Lung (tissue), 12 donors: ENCODE data around the gene XRN1. TPM values are rescaled to one million over a fixed set of nuclear protein-coding genes. Genes with fewer than 3 reads are reported as not detected.
"Not testable (repeated sequence)": the region's sequence is repeated elsewhere in the genome, so short reads cannot be mapped to it uniquely, and the experiment has no call there.

Source experiments
- ATAC-seq: fragments of 200-7000 bp; cut with Tn5 transposase; one replicate; pipeline ENCODE4 v1.9.1; 2020; ENCODE audit warnings: moderate number of reproducible peaks; ENCODE audit not compliant: insufficient read depth, low FRiP score
- DNase-seq, 3 donors: peaks; one replicate each; pipeline ENCODE4 v3.0.0-alpha.2; 2013 to 2017
- H3K27ac ChIP-seq, 2 donors: one replicate each; pipeline ENCODE4 v1.5.1; 2013; ENCODE audit warnings: mild to moderate bottlenecking in 2 of 2, moderate library complexity in 2 of 2, control low read depth in 1 of 2, inconsistent platforms in 1 of 2, low read depth in 1 of 2, low read length in 1 of 2
- H3K27me3 ChIP-seq, 3 donors: one replicate each; pipeline ENCODE4 v1.5.1; 2013; ENCODE audit warnings: low read length in 2 of 3; ENCODE audit not compliant: control insufficient read depth in 3 of 3, insufficient read depth in 3 of 3
- H3K36me3 ChIP-seq, 4 donors: one replicate each; pipeline ENCODE4 v1.5.1; 2013; ENCODE audit warnings: low read length in 4 of 4, mild to moderate bottlenecking in 1 of 4, moderate library complexity in 1 of 4; ENCODE audit not compliant: control insufficient read depth in 4 of 4, insufficient read depth in 4 of 4
- H3K4me1 ChIP-seq, 5 donors: one replicate each; pipeline ENCODE4 v1.5.1; 2013; ENCODE audit warnings: low read length in 5 of 5, mild to moderate bottlenecking in 2 of 5, moderate library complexity in 1 of 5; ENCODE audit not compliant: control insufficient read depth in 5 of 5, insufficient read depth in 5 of 5
- H3K4me3 ChIP-seq: one replicate; pipeline ENCODE4 v1.5.1; 2013; ENCODE audit warnings: mild to moderate bottlenecking, control low read depth, moderate library complexity
- H3K9ac ChIP-seq, 2 donors: one replicate each; pipeline ENCODE4 v1.5.1; 2013; ENCODE audit warnings: low read length in 2 of 2, control low read depth in 1 of 2; ENCODE audit not compliant: insufficient read depth in 1 of 2
- H3K9me3 ChIP-seq, 4 donors: one replicate each; pipeline ENCODE4 v1.5.1; 2013; ENCODE audit warnings: low read length in 3 of 4, mild to moderate bottlenecking in 1 of 4, moderate library complexity in 1 of 4; ENCODE audit not compliant: control insufficient read depth in 4 of 4, insufficient read depth in 3 of 4
- WGBS, 2 donors: extraction: QIAGEN DNeasy Blood & Tissue Kit; methylation state at CpG; one replicate each; pipeline ENCODE4 v1.1.7; 2013; 5-methylcytosine and 5-hydroxymethylcytosine counted together
- polyA plus RNA-seq, 2 donors: library from polyadenylated mRNA; stranded (reverse); fragments of 200-250 nt; gene quantifications; one replicate each; pipeline ENCODE4 v1.2.1, GENCODE V29; 2013
- total RNA-seq, 2 donors: library from RNA; depleted of rRNA in 1 of 2; stranded (reverse); fragments of >200 nt in 1 of 2; gene quantifications; one replicate each; pipeline ENCODE4 v1.2.1, GENCODE V29; 2014 to 2021
- TF ChIP-seq, protein P1 (sequence below): IDR thresholded peaks from 2 replicates; pipeline ENCODE4 v1.5.1; 2012; ENCODE audit warnings: mild to moderate bottlenecking; ENCODE audit errors: control extremely low read depth, extremely low read depth
- donor health status: control.
- donor health status: control.
- donor health status: Bipolar disorder and iron deficiency.
- donor health status: healthy.
- donor health status: DM: yes; HTN: yes; CAD: no.

Gene XRN1
- total and polyA plus RNA-seq, 4 donors, result 4.9 to 147 (median 18.5) TPM

DNA sequence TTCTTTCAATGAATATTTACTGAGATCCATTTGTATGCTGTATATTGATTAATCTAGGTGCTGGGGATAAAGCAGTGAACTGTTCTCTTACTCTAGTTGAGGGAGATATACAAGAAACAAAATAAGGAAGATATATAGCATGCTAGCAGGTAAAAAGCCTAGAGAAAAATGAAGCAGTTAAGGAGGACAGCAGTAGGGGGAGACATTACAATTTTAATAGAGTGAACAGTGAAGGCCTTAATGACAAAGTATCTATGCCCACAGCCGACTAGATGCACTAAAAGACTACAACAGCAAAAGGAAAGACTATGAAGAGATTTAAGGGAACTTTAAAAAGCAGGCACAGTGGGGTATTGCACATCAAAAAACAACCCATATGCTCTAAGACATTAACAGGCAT lies 81.4 kb downstream of the XRN1 start:
- TF ChIP-seq, protein P1, sequence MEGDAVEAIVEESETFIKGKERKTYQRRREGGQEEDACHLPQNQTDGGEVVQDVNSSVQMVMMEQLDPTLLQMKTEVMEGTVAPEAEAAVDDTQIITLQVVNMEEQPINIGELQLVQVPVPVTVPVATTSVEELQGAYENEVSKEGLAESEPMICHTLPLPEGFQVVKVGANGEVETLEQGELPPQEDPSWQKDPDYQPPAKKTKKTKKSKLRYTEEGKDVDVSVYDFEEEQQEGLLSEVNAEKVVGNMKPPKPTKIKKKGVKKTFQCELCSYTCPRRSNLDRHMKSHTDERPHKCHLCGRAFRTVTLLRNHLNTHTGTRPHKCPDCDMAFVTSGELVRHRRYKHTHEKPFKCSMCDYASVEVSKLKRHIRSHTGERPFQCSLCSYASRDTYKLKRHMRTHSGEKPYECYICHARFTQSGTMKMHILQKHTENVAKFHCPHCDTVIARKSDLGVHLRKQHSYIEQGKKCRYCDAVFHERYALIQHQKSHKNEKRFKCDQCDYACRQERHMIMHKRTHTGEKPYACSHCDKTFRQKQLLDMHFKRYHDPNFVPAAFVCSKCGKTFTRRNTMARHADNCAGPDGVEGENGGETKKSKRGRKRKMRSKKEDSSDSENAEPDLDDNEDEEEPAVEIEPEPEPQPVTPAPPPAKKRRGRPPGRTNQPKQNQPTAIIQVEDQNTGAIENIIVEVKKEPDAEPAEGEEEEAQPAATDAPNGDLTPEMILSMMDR, result no peak
- Histone ChIP-seq H3K9me3 (no peaks in the 10 kb centered on the region), H3K36me3 (peaks cover 7 to 27% (median 16%) of the 10 kb centered on the region in 4 donors), H3K4me3 (no peak overlapping the region), H3K27ac (no peak overlapping the region), H3K4me1 (no peaks in the 10 kb centered on the region), H3K9ac (no peak overlapping the region), H3K27me3 (no peaks in the 10 kb centered on the region)
- 80 to 87% methylated on average over 1 of the region's 1 CpG for WGBS, 2 donors
- no peak for DNase-seq
- ATAC-seq, result no peak

DNA sequence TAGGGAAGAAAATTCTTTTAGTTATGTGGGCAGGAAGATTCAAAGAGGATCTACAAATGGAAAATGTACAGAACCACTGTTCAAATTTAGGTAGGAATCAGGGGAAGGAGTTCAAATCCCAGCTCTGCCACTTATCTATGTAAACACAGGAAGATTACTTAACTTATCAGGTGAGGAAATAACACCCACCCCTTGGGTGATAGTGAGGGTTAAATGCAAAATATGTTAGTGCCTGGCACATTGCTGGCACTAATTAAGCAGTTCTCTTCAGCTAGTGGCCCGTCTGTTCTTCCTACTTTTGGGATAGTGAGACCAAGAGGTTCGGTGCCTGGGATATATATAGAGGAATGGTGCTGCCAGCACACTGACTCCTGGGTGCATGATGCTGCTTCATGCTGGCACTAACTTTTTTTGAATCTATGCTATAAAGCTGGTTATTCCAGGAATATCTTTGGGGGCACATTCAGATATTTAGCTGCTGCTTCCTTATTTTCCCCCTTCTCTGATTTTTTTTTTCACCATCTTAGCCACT lies 83.8 kb downstream of the XRN1 start:
- ATAC-seq (no peak), DNase-seq (no peak)
- 73 to 89% methylated on average over 2 of the region's 2 CpGs for WGBS, 2 donors
- H3K9me3 ChIP-seq, result no peaks in the 10 kb centered on the region
- H3K4me3 ChIP-seq, result no peak overlapping the region
- H3K4me1 ChIP-seq, result no peaks in the 10 kb centered on the region
- no peak overlapping the region for H3K9ac ChIP-seq
- H3K27me3 ChIP-seq, result no peaks in the 10 kb centered on the region
- peaks cover 5 to 24% (median 19%) of the 10 kb centered on the region in 4 donors for H3K36me3 ChIP-seq
- no peak overlapping the region for H3K27ac ChIP-seq
- TF ChIP-seq, protein P1, result no peak

DNA sequence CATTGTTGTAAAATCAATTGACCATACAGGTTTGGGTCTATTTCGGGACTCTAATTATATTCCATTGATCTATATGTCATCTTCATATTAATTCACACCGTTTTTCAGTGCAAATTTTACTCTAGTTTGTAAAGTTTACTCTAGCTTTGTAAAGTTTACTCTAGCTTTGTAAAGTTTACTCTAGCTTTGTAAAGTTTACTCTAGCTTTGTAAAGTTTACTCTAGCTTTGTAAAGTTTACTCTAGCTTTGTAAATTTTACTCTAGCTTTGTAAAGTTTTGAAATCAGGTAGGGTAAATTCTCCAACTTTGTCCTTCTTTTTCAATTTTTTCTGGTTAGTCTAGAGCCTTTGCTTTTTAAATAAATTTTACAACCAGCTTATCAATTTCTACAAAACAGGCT lies 84.4 kb downstream of the XRN1 start:
- not testable (repeated sequence) for H3K9me3 ChIP-seq, H3K9ac ChIP-seq, H3K4me3 ChIP-seq, H3K27me3 ChIP-seq, DNase-seq, ATAC-seq, H3K4me1 ChIP-seq, H3K27ac ChIP-seq
- peaks cover 5 to 22% (median 18%) of the 10 kb centered on the region in 4 donors for H3K36me3 ChIP-seq
- WGBS, 2 donors, result 74 to 89% methylated on average over 2 of the region's 2 CpGs

DNA sequence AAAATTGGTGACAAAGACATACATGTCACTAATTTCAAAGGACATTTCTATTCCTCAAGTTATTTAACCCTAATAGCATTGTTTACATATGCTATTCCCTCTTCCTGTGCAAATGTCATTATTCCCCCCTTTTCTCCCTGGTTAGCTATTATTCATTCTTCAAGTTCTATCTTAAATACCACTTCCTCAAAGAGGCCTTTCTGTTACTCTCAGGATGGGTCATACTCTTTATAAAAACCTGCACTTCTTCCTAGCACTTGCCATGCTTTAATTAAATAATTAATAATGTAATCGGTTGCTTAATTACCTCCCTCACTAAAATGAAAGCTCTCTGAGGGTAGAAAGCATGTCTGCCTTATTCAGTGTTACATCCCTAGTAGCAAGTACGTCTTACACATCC lies 88.5 kb downstream of the XRN1 start:
- H3K36me3 ChIP-seq, result peaks cover 21 to 38% (median 34%) of the 10 kb centered on the region in 4 donors

More for the DNA sequence above, 88.5 kb downstream of the XRN1 start:
- Histone ChIP-seq H3K9me3 (no peaks in the 10 kb centered on the region), H3K27ac (no peak overlapping the region), H3K4me3 (no peak overlapping the region), H3K4me1 (no peaks in the 10 kb centered on the region), H3K27me3 (no peaks in the 10 kb centered on the region), H3K9ac (no peak overlapping the region)
- ATAC-seq (no peak), DNase-seq (no peak)
- WGBS, 2 donors, result 92 to 95% methylated on average over 2 of the region's 2 CpGs
- TF ChIP-seq, protein P1, result no peak
